B cell (primary cell): ENCODE results near the gene LYRM2. TPM values are rescaled to one million over a fixed set of nuclear protein-coding genes. Genes with fewer than 3 reads are reported as not detected.

Source experiments
- ATAC-seq: fragments of 200-7000 bp; cut with Tn5 transposase; one replicate; pipeline ENCODE4 v1.10.0; 2021; ENCODE audit warnings: low read depth, mild to moderate bottlenecking, moderate number of reproducible peaks, moderate library complexity
- CTCF ChIA-PET: fragments of 350-600 bp; sonication (Branson Sonifier 250); formaldehyde crosslinking; loops from one replicate; lab custom pipeline; 2021; ENCODE audit warnings: antibody characterized with exemption, inconsistent platforms; lab: Charles Lee
- POLR2A ChIA-PET: fragments of 350-600 bp; sonication (Branson Sonifier 250); formaldehyde crosslinking; loops from one replicate; lab custom pipeline; 2021; ENCODE audit warnings: antibody characterized with exemption; lab: Charles Lee
- DNase-seq: peaks from one replicate; pipeline ENCODE4 v3.0.0; 2013
- H2AFZ ChIP-seq: 2 replicates; pipeline ENCODE4 v1.6.1; 2012; ENCODE audit warnings: mild to moderate bottlenecking, low read depth, low read length; ENCODE audit not compliant: insufficient read depth, poor library complexity, severe bottlenecking
- H3K27ac ChIP-seq, 2 donors: 1 replicate in 1 of 2; 2 replicates in 1 of 2; pipeline ENCODE4 v1.5.1; 2012 to 2013; ENCODE audit warnings: low read length in 2 of 2, mild to moderate bottlenecking in 2 of 2, moderate library complexity in 1 of 2
- H3K27me3 ChIP-seq, 4 experiments: fragments of 200-600 bp in 1 of 4; sonication (generic) in 1 of 4; replicated peaks in 1 of 4; 1 replicate in 2 of 4; 2 replicates in 2 of 4; pipeline versions ENCODE4 v1.6.1 to v1.7.0; 2013 to 2016; ENCODE audit warnings: low read length in 3 of 4, mild to moderate bottlenecking in 2 of 4, mixed read lengths in 1 of 4, moderate library complexity in 1 of 4; ENCODE audit not compliant: insufficient read depth in 4 of 4, control insufficient read depth in 3 of 4; ENCODE audit errors: control extremely low read depth in 1 of 4
- H3K36me3 ChIP-seq, 2 experiments: replicated peaks in 1 of 2; 1 replicate in 1 of 2; 2 replicates in 1 of 2; pipeline versions ENCODE4 v1.6.1 to v1.7.1; 2013; ENCODE audit warnings: low read length in 1 of 2; ENCODE audit not compliant: insufficient read depth in 2 of 2, control insufficient read depth in 1 of 2; ENCODE audit errors: control extremely low read depth in 1 of 2, extremely low read depth in 1 of 2
- H3K4me1 ChIP-seq, 2 donors: fragments of 200-600 bp in 1 of 2; sonication (generic) in 1 of 2; 1 replicate in 1 of 2; 2 replicates in 1 of 2; pipeline versions ENCODE4 v1.5.1 to v1.6.1; 2013 to 2017; ENCODE audit warnings: low read length in 2 of 2; ENCODE audit not compliant: control insufficient read depth in 2 of 2, insufficient read depth in 2 of 2
- H3K4me2 ChIP-seq: replicated peaks from 2 replicates; pipeline ENCODE3; 2012; ENCODE audit warnings: mild to moderate bottlenecking, low read depth, low read length; ENCODE audit not compliant: poor library complexity, severe bottlenecking
- H3K4me3 ChIP-seq, 5 experiments: fragments of 200-600 bp in 1 of 5; sonication (generic) in 1 of 5; 1 replicate in 3 of 5; 2 replicates in 2 of 5; pipeline versions ENCODE4 v1.5.1 to v1.7.0; 2011 to 2016; ENCODE audit warnings: low read length in 4 of 5, mild to moderate bottlenecking in 4 of 5, low read depth in 2 of 5, control low read depth in 1 of 5, moderate library complexity in 1 of 5; ENCODE audit not compliant: insufficient read depth in 1 of 5; ENCODE audit errors: control extremely low read depth in 1 of 5, extremely low read depth in 1 of 5
- H3K79me2 ChIP-seq: fragments of 200-600 bp; sonication (generic); one replicate; pipeline ENCODE4 v1.6.0; 2016; ENCODE audit warnings: low read length; ENCODE audit not compliant: control insufficient read depth, insufficient read depth
- H3K9ac ChIP-seq: fragments of 200-600 bp; sonication (generic); 2 replicates; pipeline ENCODE4 v1.6.1; 2017; ENCODE audit warnings: mild to moderate bottlenecking, low read length, moderate library complexity
- H3K9me3 ChIP-seq, 3 donors: one replicate each; pipeline versions ENCODE4 v1.6.1 to v1.7.1; 2013; ENCODE audit warnings: low read length in 2 of 3; ENCODE audit not compliant: control insufficient read depth in 2 of 3, insufficient read depth in 1 of 3; ENCODE audit errors: control extremely low read depth in 1 of 3
- H4K20me1 ChIP-seq: 2 replicates; pipeline ENCODE4 v1.6.0; 2012; ENCODE audit warnings: mild to moderate bottlenecking, low read length; ENCODE audit not compliant: insufficient read depth, control insufficient read depth, poor library complexity, severe bottlenecking
- H3K27ac Mint-ChIP-seq: one replicate; pipeline ENCODE4 v1.8.0; 2021; ENCODE audit warnings: mixed read lengths
- H3K27me3 Mint-ChIP-seq: one replicate; pipeline ENCODE4 v1.8.0; 2021; ENCODE audit warnings: mixed read lengths
- H3K4me1 Mint-ChIP-seq: one replicate; pipeline ENCODE4 v1.8.0; 2021; ENCODE audit warnings: mixed read lengths
- H3K4me3 Mint-ChIP-seq: one replicate; pipeline ENCODE4 v1.8.0; 2021; ENCODE audit warnings: mixed read lengths
- H3K9me3 Mint-ChIP-seq: one replicate; pipeline ENCODE4 v1.8.0; 2022; ENCODE audit warnings: mixed read lengths; ENCODE audit not compliant: insufficient read depth
- EZH2 ChIP-seq: IDR thresholded peaks from 2 replicates; pipeline ENCODE4 v1.6.1; 2012; ENCODE audit warnings: borderline replicate concordance, low read depth, mild to moderate bottlenecking, moderate library complexity, low read length; ENCODE audit not compliant: insufficient read depth, poor library complexity, severe bottlenecking
- WGBS: methylation state at CpG from one replicate; pipeline ENCODE4 v1.1.5; 2013; ENCODE audit warnings: missing lambda C conversion rate; ENCODE audit not compliant: insufficient coverage; 5-methylcytosine and 5-hydroxymethylcytosine counted together
- intact Hi-C: fragments of 100-400 bp; cut with micrococcal nuclease; formaldehyde crosslinking; loops from one replicate; pipeline ENCODE4 v1.10.0; 2022
- polyA plus RNA-seq: library from polyadenylated mRNA; depleted of rRNA; stranded (reverse); fragments of >200 nt; gene quantifications from 2 replicates; pipeline ENCODE4 v1.2.3, GENCODE V29; 2012
- total RNA-seq, 2 donors: library from RNA; stranded (reverse); fragments of 120-200 nt in 1 of 2; gene quantifications; 1 replicate in 1 of 2; 2 replicates in 1 of 2; pipeline versions ENCODE4 v1.2.3 to v1.2.4, GENCODE V29; 2013 to 2022
- TF ChIP-seq, protein P1 (sequence below): fragments of 200-600 bp; IDR thresholded peaks from one replicate; pipeline ENCODE4 v1.8.0; 2022; ENCODE audit warnings: antibody characterized with exemption, mild to moderate bottlenecking

LYRM2 gene
- total and polyA plus RNA-seq, 2 donors (not counting 1 experiment from before 2014, with no cell fraction given) = 17.6 to 33.7 TPM

DNA sequence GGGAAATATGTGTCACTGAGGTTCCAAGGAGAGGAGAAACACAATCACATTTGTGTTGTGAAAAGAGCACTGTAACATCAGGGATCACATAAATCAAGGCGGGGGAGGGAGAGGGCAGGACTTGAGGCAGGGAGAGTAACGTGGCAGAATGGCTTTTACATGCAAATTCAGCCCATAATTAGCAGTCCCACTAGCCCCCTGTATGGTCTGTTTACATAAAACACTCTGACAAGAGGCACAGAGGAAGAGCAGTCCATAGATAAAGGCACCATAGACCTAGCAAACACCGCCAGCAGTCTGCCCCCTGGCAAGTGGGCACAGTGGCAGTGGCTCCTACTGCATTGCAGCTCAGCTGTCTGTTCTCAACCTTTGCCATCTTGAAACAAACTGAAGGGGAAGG is 82.7 kb downstream of the LYRM2 start:
- ChIA-PET POLR2A (no interaction called here), CTCF (interaction anchor here (1.4 kb wide), 1 partner anchor 10 kb away, joined by 4 read pairs; no protein-coding TSS in a partner anchor)
- H3K27me3 ChIP-seq = peaks cover 0 to 3% (median 0%) of the 10 kb centered on the region in 4 experiments
- no peak overlapping the region for H3K4me3 ChIP-seq
- H4K20me1 ChIP-seq = no peaks in the 10 kb centered on the region
- Mint-ChIP-seq H3K27me3 (peaks cover 10% of the 10 kb centered on the region), H3K4me3 (no peak overlapping the region), H3K27ac (no peak overlapping the region), H3K4me1 (no peaks in the 10 kb centered on the region), H3K9me3 (peaks cover 5% of the 10 kb centered on the region)
- H3K4me2 ChIP-seq = no peak overlapping the region
- DNase-seq (no peak), ATAC-seq (no peak)
- no peaks in the 10 kb centered on the region for H3K4me1 ChIP-seq
- WGBS = 0% methylated on average over 1 of the region's 3 CpGs
- peaks cover 0 to 4% (median 0%) of the 10 kb centered on the region in 3 donors for H3K9me3 ChIP-seq
- H3K79me2 ChIP-seq = no peaks in the 10 kb centered on the region
- no peak overlapping the region for H3K9ac ChIP-seq
- intact Hi-C loops = no loop called here
- H3K27ac ChIP-seq = no peak overlapping the region
- H2AFZ ChIP-seq = no peak overlapping the region
- no peaks in the 10 kb centered on the region for H3K36me3 ChIP-seq
- TF ChIP-seq, protein P1, sequence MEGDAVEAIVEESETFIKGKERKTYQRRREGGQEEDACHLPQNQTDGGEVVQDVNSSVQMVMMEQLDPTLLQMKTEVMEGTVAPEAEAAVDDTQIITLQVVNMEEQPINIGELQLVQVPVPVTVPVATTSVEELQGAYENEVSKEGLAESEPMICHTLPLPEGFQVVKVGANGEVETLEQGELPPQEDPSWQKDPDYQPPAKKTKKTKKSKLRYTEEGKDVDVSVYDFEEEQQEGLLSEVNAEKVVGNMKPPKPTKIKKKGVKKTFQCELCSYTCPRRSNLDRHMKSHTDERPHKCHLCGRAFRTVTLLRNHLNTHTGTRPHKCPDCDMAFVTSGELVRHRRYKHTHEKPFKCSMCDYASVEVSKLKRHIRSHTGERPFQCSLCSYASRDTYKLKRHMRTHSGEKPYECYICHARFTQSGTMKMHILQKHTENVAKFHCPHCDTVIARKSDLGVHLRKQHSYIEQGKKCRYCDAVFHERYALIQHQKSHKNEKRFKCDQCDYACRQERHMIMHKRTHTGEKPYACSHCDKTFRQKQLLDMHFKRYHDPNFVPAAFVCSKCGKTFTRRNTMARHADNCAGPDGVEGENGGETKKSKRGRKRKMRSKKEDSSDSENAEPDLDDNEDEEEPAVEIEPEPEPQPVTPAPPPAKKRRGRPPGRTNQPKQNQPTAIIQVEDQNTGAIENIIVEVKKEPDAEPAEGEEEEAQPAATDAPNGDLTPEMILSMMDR = no peak
- TF ChIP-seq EZH2 = no peak

DNA sequence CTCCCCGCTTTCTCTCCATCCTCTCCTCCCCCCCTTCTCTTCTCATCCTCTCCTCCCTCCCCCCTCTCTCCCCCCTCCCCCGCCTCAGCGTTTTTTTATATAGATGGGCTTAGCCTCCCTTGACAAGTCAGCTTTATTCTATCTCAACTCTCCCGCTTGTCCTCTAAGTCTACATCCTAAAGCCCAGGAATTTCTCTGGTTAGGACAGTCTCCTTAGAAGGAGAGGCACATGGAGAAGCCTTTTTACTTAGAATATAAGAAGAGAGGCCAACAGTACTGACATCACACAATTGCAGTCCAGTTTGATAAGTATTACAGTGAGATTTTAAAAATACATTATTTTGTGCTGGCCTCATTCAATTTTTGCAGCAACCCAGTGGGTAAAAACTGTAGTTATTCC is 83.5 kb downstream of the LYRM2 start:
- intact Hi-C loops = no loop called here
- Histone ChIP-seq H3K79me2 (no peaks in the 10 kb centered on the region), H3K4me1 (no peaks in the 10 kb centered on the region), H2AFZ (no peak overlapping the region), H3K27me3 (peaks cover 0 to 3% (median 0%) of the 10 kb centered on the region in 4 experiments), H3K27ac (no peak overlapping the region), H3K4me3 (no peak overlapping the region), H3K36me3 (no peaks in the 10 kb centered on the region), H4K20me1 (no peaks in the 10 kb centered on the region), H3K9me3 (peaks cover 0 to 4% (median 0%) of the 10 kb centered on the region in 3 donors), H3K4me2 (no peak overlapping the region), H3K9ac (no peak overlapping the region)
- no peak overlapping the region for H3K27ac Mint-ChIP-seq
- ChIA-PET CTCF (interaction anchor here (1.4 kb wide), 1 partner anchor 10 kb away, joined by 4 read pairs; no protein-coding TSS in a partner anchor), POLR2A (no interaction called here)
- peaks cover 10% of the 10 kb centered on the region for H3K27me3 Mint-ChIP-seq
- H3K4me3 Mint-ChIP-seq = no peak overlapping the region
- no peak for TF ChIP-seq EZH2
- TF ChIP-seq, protein P1 = no peak
- WGBS = no CpG with 5 or more reads among the region's 4 CpGs
- no peak for ATAC-seq
- DNase-seq = no peak
- H3K4me1 Mint-ChIP-seq = no peaks in the 10 kb centered on the region
- H3K9me3 Mint-ChIP-seq = peaks cover 5% of the 10 kb centered on the region
